GM12892 (cell line): ENCODE results near the gene SLC12A6.

Experiments
- POLR2A ChIP-seq: IDR thresholded peaks from 2 replicates; pipeline ENCODE4 v1.6.1; 2011; ENCODE audit warnings: low read depth, low read length, control low read depth
- POLR2AphosphoS5 ChIP-seq: IDR thresholded peaks from 2 replicates; pipeline ENCODE4 v1.6.1; 2011; ENCODE audit warnings: low read depth, low read length, control low read depth
- TAF1 ChIP-seq: IDR thresholded peaks from 2 replicates; pipeline ENCODE4 v1.6.1; 2011; ENCODE audit warnings: low read depth, mild to moderate bottlenecking, control low read depth, low read length, borderline replicate concordance

GRCh38 chr15:34203936-34204335, 133.6 kb downstream of the SLC12A6 start:
- TF ChIP-seq POLR2AphosphoS5 (no peak), POLR2A (no peak), TAF1 (no peak)
